GM12878 (cell line): ENCODE results near the gene SECTM1.

Source experiments
- ATF3 ChIP-seq: IDR thresholded peaks from 2 replicates; pipeline ENCODE4 v1.6.1; 2011; ENCODE audit warnings: low read depth, mild to moderate bottlenecking, low read length, moderate library complexity, borderline replicate concordance; ENCODE audit errors: extremely low read depth
- CTCF ChIP-seq, 3 experiments: IDR thresholded peaks in 2 of 3; conservative IDR thresholded peaks in 1 of 3; 2 replicates each; pipeline ENCODE4 v1.5.1; 2011; ENCODE audit warnings: low read depth in 3 of 3, low read length in 3 of 3, mild to moderate bottlenecking in 3 of 3, control low read depth in 2 of 3, moderate library complexity in 2 of 3, inconsistent platforms in 1 of 3, mixed read lengths in 1 of 3; ENCODE audit not compliant: control insufficient read depth in 2 of 3, insufficient read depth in 1 of 3; ENCODE audit errors: extremely low read depth in 1 of 3
- ETV6 ChIP-seq, 2 experiments: fragments of 450-650 bp in 1 of 2; IDR thresholded peaks in 1 of 2; conservative IDR thresholded peaks in 1 of 2; 2 replicates each; pipeline ENCODE4 v1.6.1; 2014; ENCODE audit warnings: antibody characterized with exemption in 1 of 2, borderline replicate concordance in 1 of 2, low read depth in 1 of 2, mild to moderate bottlenecking in 1 of 2, moderate library complexity in 1 of 2
- EZH2 ChIP-seq: IDR thresholded peaks from 2 replicates; pipeline ENCODE4 v1.6.1; 2012; ENCODE audit warnings: low read depth, mild to moderate bottlenecking, control low read depth, inconsistent platforms, low read length, borderline replicate concordance; ENCODE audit not compliant: control insufficient read depth
- GABPA ChIP-seq: IDR thresholded peaks from 2 replicates; pipeline ENCODE4 v1.6.1; 2014; ENCODE audit warnings: antibody characterized with exemption, low read depth, mild to moderate bottlenecking, inconsistent platforms
- POLR2A ChIP-seq: IDR thresholded peaks from 2 replicates; pipeline ENCODE4 v1.6.1; 2011; ENCODE audit warnings: low read depth, mild to moderate bottlenecking, low read length
- POLR2AphosphoS5 ChIP-seq: IDR thresholded peaks from 2 replicates; pipeline ENCODE4 v1.6.1; 2011; ENCODE audit warnings: mild to moderate bottlenecking, low read length, inconsistent platforms
- RAD21 ChIP-seq: IDR thresholded peaks from 2 replicates; pipeline ENCODE4 v1.6.1; 2011; ENCODE audit warnings: mild to moderate bottlenecking, low read depth, low read length, moderate library complexity; ENCODE audit not compliant: insufficient read depth
- SUZ12 ChIP-seq: fragments of 200-600 bp; sonication (generic); IDR thresholded peaks from one replicate; pipeline ENCODE4 v1.6.1; 2018; ENCODE audit warnings: antibody characterized with exemption, mild to moderate bottlenecking; ENCODE audit not compliant: unreplicated experiment
- TCF7 ChIP-seq: IDR thresholded peaks from 2 replicates; pipeline ENCODE4 v1.6.1; 2014; ENCODE audit warnings: antibody characterized with exemption, borderline replicate concordance
- USF2 ChIP-seq: IDR thresholded peaks from 2 replicates; pipeline ENCODE4 v1.6.1; 2011; ENCODE audit warnings: low read depth, low read length, improper control_type of control experiment, borderline replicate concordance
- YY1 ChIP-seq: IDR thresholded peaks from 2 replicates; pipeline ENCODE4 v1.6.1; 2011; ENCODE audit warnings: low read depth, mild to moderate bottlenecking, low read length
- ZBTB40 ChIP-seq: fragments of 450-650 bp; IDR thresholded peaks from 2 replicates; pipeline ENCODE4 v1.6.1; 2016; ENCODE audit warnings: mild to moderate bottlenecking, moderate library complexity, borderline replicate concordance

GRCh38 chr17:82357394-82357793 is 23.8 kb upstream of the SECTM1 start:
- TF ChIP-seq POLR2A (no peak), GABPA (no peak), ZBTB40 (no peak), USF2 (no peak), SUZ12 (no peak), ATF3 (no peak), TCF7 (no peak), YY1 (no peak), POLR2AphosphoS5 (no peak), EZH2 (no peak), CTCF (IDR thresholded peaks at IDR 0.05 in 2 of 3, conservative IDR thresholded peaks at IDR 0.05 in 1 of 3; ENCODE audit: control insufficient read depth in 2 of 3, extremely low read depth in 1 of 3, insufficient read depth in 1 of 3, low read depth in 3 of 3, low read length in 3 of 3) (no peak), RAD21 (no peak), ETV6 (conservative IDR thresholded peaks at IDR 0.05 in 1 of 2, IDR thresholded peaks at IDR 0.05 in 1 of 2; ENCODE audit: borderline replicate concordance in 1 of 2, low read depth in 1 of 2) (no peak)
